ENCODE measurements around the gene OBP2A.

GRCh38 chr9:135551456-135551855 is 5.5 kb downstream of the OBP2A start:
- TF ChIP-seq REST (IDR thresholded peaks at IDR 0.05; ENCODE audit: low read depth) (no peak), TAF1 (IDR thresholded peaks at IDR 0.05; ENCODE audit: low read depth) (no peak), CEBPB (IDR thresholded peaks at IDR 0.05) (no peak), YY1 (IDR thresholded peaks at IDR 0.05; ENCODE audit: low read depth) (no peak), NFIC (IDR thresholded peaks at IDR 0.05) (no peak), EP300 (IDR thresholded peaks at IDR 0.05; ENCODE audit: borderline replicate concordance) (no peak), RAD21 (IDR thresholded peaks at IDR 0.05; ENCODE audit: low read depth) (no peak), EGR1 (IDR thresholded peaks at IDR 0.05) (no peak), USF1 (IDR thresholded peaks at IDR 0.05) (no peak), TEAD4 (IDR thresholded peaks at IDR 0.05) (no peak), FOXM1 (IDR thresholded peaks at IDR 0.05; ENCODE audit: borderline replicate concordance, low read depth) (no peak), ZBTB7A (IDR thresholded peaks at IDR 0.05; ENCODE audit: low read depth) (no peak)
- TF ChIP-seq, protein P1, sequence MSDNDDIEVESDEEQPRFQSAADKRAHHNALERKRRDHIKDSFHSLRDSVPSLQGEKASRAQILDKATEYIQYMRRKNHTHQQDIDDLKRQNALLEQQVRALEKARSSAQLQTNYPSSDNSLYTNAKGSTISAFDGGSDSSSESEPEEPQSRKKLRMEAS (IDR thresholded peaks at IDR 0.05), result no peak
